Activated naive CD8-positive, alpha-beta T cell (primary cell): ENCODE data around the gene LDHA.
A peak's percentile ranks its signal among the peaks of the same experiment; 100 is the strongest.
"Not testable (repeated sequence)": the region's sequence is repeated elsewhere in the genome, so short reads cannot be mapped to it uniquely, and the experiment has no call there.

ENCODE experiments used
- H3K27ac Mint-ChIP-seq: one replicate; pipeline ENCODE4 v1.8.0; 2021; ENCODE audit warnings: mixed read lengths
- H3K27me3 Mint-ChIP-seq: one replicate; pipeline ENCODE4 v1.8.0; 2021; ENCODE audit warnings: mixed read lengths
- H3K36me3 Mint-ChIP-seq: one replicate; pipeline ENCODE4 v1.8.0; 2021; ENCODE audit warnings: mixed read lengths
- H3K4me1 Mint-ChIP-seq: one replicate; pipeline ENCODE4 v1.8.0; 2021; ENCODE audit warnings: low read depth, mixed read lengths
- H3K4me3 Mint-ChIP-seq: one replicate; pipeline ENCODE4 v1.8.0; 2021; ENCODE audit warnings: mild to moderate bottlenecking, mixed read lengths
- H3K9me3 Mint-ChIP-seq: one replicate; pipeline ENCODE4 v1.8.0; 2021; ENCODE audit warnings: low read depth, mixed read lengths

LDHA gene

GRCh38 chr11:18379201-18379600, 15.2 kb upstream of the LDHA start:
- H3K4me1 Mint-ChIP-seq: peaks cover 15% of the 10 kb centered on the region
- no peaks in the 10 kb centered on the region for H3K36me3 Mint-ChIP-seq
- no peak overlapping the region for H3K4me3 Mint-ChIP-seq
- no peaks in the 10 kb centered on the region for H3K27me3 Mint-ChIP-seq
- no peak overlapping the region for H3K27ac Mint-ChIP-seq
- no peaks in the 10 kb centered on the region for H3K9me3 Mint-ChIP-seq

GRCh38 chr11:18383388-18384156, 10.8 kb upstream of the LDHA start:
- no peaks in the 10 kb centered on the region for H3K9me3 Mint-ChIP-seq

GRCh38 chr11:18384157-18384641, 10.2 kb upstream of the LDHA start:
- peak overlapping the region; percentile 75 for H3K4me3 Mint-ChIP-seq
- H3K4me1 Mint-ChIP-seq: peaks cover 35% of the 10 kb centered on the region
- H3K36me3 Mint-ChIP-seq: no peaks in the 10 kb centered on the region
- no peaks in the 10 kb centered on the region for H3K9me3 Mint-ChIP-seq
- H3K27me3 Mint-ChIP-seq: no peaks in the 10 kb centered on the region
- peak overlapping the region; percentile 98 for H3K27ac Mint-ChIP-seq

More at GRCh38 chr11:18383388-18384156, 10.8 kb upstream of the LDHA start:
- Mint-ChIP-seq H3K36me3 (no peaks in the 10 kb centered on the region), H3K27me3 (no peaks in the 10 kb centered on the region), H3K4me1 (peaks cover 35% of the 10 kb centered on the region), H3K27ac (peak overlapping the region; percentile 98), H3K4me3 (peak overlapping the region; percentile 75)

- H3K36me3 Mint-ChIP-seq: no peaks in the 10 kb centered on the region
- peaks cover 41% of the 10 kb centered on the region for H3K4me1 Mint-ChIP-seq
- H3K27ac Mint-ChIP-seq: no peak overlapping the region
- no peak overlapping the region for H3K4me3 Mint-ChIP-seq
- H3K27me3 Mint-ChIP-seq: no peaks in the 10 kb centered on the region
- no peaks in the 10 kb centered on the region for H3K9me3 Mint-ChIP-seq
Observed at GRCh38 chr11:18390088-18390487, 4.3 kb upstream of the LDHA start.

GRCh38 chr11:18392434-18393321, 1.7 kb upstream of the LDHA start:
- H3K27me3 Mint-ChIP-seq: no peaks in the 10 kb centered on the region

GRCh38 chr11:18393581-18394274, 635 bp upstream of the LDHA start:
- peak overlapping the region; percentile 96 for H3K4me3 Mint-ChIP-seq
- H3K4me1 Mint-ChIP-seq: peaks cover 38% of the 10 kb centered on the region
- H3K9me3 Mint-ChIP-seq: no peaks in the 10 kb centered on the region
- H3K27me3 Mint-ChIP-seq: no peaks in the 10 kb centered on the region
- H3K36me3 Mint-ChIP-seq: peaks cover 15% of the 10 kb centered on the region
- H3K27ac Mint-ChIP-seq: peak overlapping the region; percentile 98

More at GRCh38 chr11:18392434-18393321, 1.7 kb upstream of the LDHA start:
- Mint-ChIP-seq H3K4me3 (peak overlapping the region; percentile 63), H3K27ac (peak overlapping the region; percentile 83), H3K9me3 (no peaks in the 10 kb centered on the region), H3K4me1 (peaks cover 33% of the 10 kb centered on the region), H3K36me3 (peaks cover 10% of the 10 kb centered on the region)

GRCh38 chr11:18394928-18395734, 768 bp downstream of the LDHA start:
- H3K9me3 Mint-ChIP-seq: no peaks in the 10 kb centered on the region
- peak overlapping the region; percentile 98 for H3K27ac Mint-ChIP-seq
- no peaks in the 10 kb centered on the region for H3K27me3 Mint-ChIP-seq
- peaks cover 45% of the 10 kb centered on the region for H3K4me1 Mint-ChIP-seq
- H3K36me3 Mint-ChIP-seq: peaks cover 16% of the 10 kb centered on the region
- H3K4me3 Mint-ChIP-seq: peak overlapping the region; percentile 96

GRCh38 chr11:18395735-18396504, 1.6 kb downstream of the LDHA start:
- peak overlapping the region; percentile 98 for H3K27ac Mint-ChIP-seq
- no peaks in the 10 kb centered on the region for H3K9me3 Mint-ChIP-seq
- H3K36me3 Mint-ChIP-seq: peaks cover 19% of the 10 kb centered on the region
- peaks cover 47% of the 10 kb centered on the region for H3K4me1 Mint-ChIP-seq
- H3K4me3 Mint-ChIP-seq: peak overlapping the region; percentile 96
- no peaks in the 10 kb centered on the region for H3K27me3 Mint-ChIP-seq

- Mint-ChIP-seq H3K9me3 (no peaks in the 10 kb centered on the region), H3K27ac (peak overlapping the region; percentile 64), H3K4me3 (peak overlapping the region; percentile 74), H3K36me3 (peaks cover 19% of the 10 kb centered on the region), H3K4me1 (peaks cover 32% of the 10 kb centered on the region), H3K27me3 (no peaks in the 10 kb centered on the region)
Observed at GRCh38 chr11:18397921-18398320, 3.6 kb downstream of the LDHA start.

GRCh38 chr11:18401077-18401476, 6.7 kb downstream of the LDHA start:
- not testable (repeated sequence) for H3K27me3 Mint-ChIP-seq, H3K4me3 Mint-ChIP-seq, H3K9me3 Mint-ChIP-seq, H3K27ac Mint-ChIP-seq
- Mint-ChIP-seq H3K4me1 (peaks cover 31% of the 10 kb centered on the region), H3K36me3 (peaks cover 19% of the 10 kb centered on the region)

- H3K4me3 Mint-ChIP-seq: no peak overlapping the region
- H3K9me3 Mint-ChIP-seq: no peaks in the 10 kb centered on the region
- no peaks in the 10 kb centered on the region for H3K27me3 Mint-ChIP-seq
- H3K36me3 Mint-ChIP-seq: peaks cover 13% of the 10 kb centered on the region
- peaks cover 18% of the 10 kb centered on the region for H3K4me1 Mint-ChIP-seq
- no peak overlapping the region for H3K27ac Mint-ChIP-seq
Observed at GRCh38 chr11:18404062-18404461, 9.7 kb downstream of the LDHA start.

GRCh38 chr11:18407400-18407799, 13.0 kb downstream of the LDHA start:
- Mint-ChIP-seq H3K36me3 (peaks cover 15% of the 10 kb centered on the region), H3K4me1 (peaks cover 22% of the 10 kb centered on the region)
- H3K27me3 Mint-ChIP-seq, H3K4me3 Mint-ChIP-seq, H3K27ac Mint-ChIP-seq, H3K9me3 Mint-ChIP-seq: not testable (repeated sequence)

GRCh38 chr11:18408558-18409291, 14.4 kb downstream of the LDHA start:
- Mint-ChIP-seq H3K27me3 (no peaks in the 10 kb centered on the region), H3K36me3 (peaks cover 12% of the 10 kb centered on the region), H3K9me3 (peaks cover 4% of the 10 kb centered on the region), H3K4me3 (no peak overlapping the region), H3K4me1 (peaks cover 14% of the 10 kb centered on the region), H3K27ac (peak overlapping the region; percentile 41)
